NT2/D1 (cell line): Measurements from ENCODE around the gene SGK1.
A peak's percentile ranks its signal among the peaks of the same experiment; 100 is the strongest.

Experiments used
- DNase-seq: peaks from one replicate; pipeline ENCODE4 v3.0.0-alpha.2; 2011; ENCODE audit warnings: low read depth, low spot score
- H3K27me3 ChIP-seq: 2 replicates; pipeline ENCODE4 v1.6.0; 2011; ENCODE audit warnings: mild to moderate bottlenecking; ENCODE audit not compliant: insufficient read length, insufficient read depth
- H3K36me3 ChIP-seq: 2 replicates; pipeline ENCODE4 v1.6.1; 2011; ENCODE audit warnings: mild to moderate bottlenecking, low read length, mixed read lengths; ENCODE audit not compliant: insufficient read depth, insufficient read length
- H3K4me1 ChIP-seq: 2 replicates; pipeline ENCODE4 v1.5.1; 2011; ENCODE audit not compliant: insufficient read depth, insufficient read length
- H3K4me3 ChIP-seq: 2 replicates; pipeline ENCODE4 v1.5.1; 2011; ENCODE audit warnings: low read depth; ENCODE audit not compliant: insufficient read length
- H3K9ac ChIP-seq: 2 replicates; pipeline ENCODE4 v1.6.0; 2011; ENCODE audit warnings: low read depth; ENCODE audit not compliant: insufficient read length
- H3K9me3 ChIP-seq: 2 replicates; pipeline ENCODE4 v1.5.1; 2011; ENCODE audit warnings: mild to moderate bottlenecking, low read length; ENCODE audit not compliant: insufficient read depth
- SUZ12 ChIP-seq: IDR thresholded peaks from 2 replicates; pipeline ENCODE4 v1.6.1; 2011; ENCODE audit not compliant: insufficient read length, insufficient read depth; ENCODE audit errors: extremely low read depth
- YY1 ChIP-seq: IDR thresholded peaks from 2 replicates; pipeline ENCODE4 v1.6.1; 2011; ENCODE audit not compliant: insufficient read length, insufficient read depth
- ZNF274 ChIP-seq: IDR thresholded peaks from 2 replicates; pipeline ENCODE4 v1.6.1; 2011; ENCODE audit warnings: mild to moderate bottlenecking, low read depth, low read length

Gene SGK1

GRCh38 chr6:134173936-134174671, 143.8 kb downstream of the SGK1 start:
- H3K4me1 ChIP-seq = no peaks in the 10 kb centered on the region
- no peak for DNase-seq
- peak overlapping the region; percentile 64 for H3K4me3 ChIP-seq

GRCh38 chr6:134173366-134173725, 144.6 kb downstream of the SGK1 start:
- Histone ChIP-seq H3K27me3 (peaks cover 18% of the 10 kb centered on the region), H3K36me3 (peaks cover 52% of the 10 kb centered on the region), H3K9me3 (no peaks in the 10 kb centered on the region), H3K4me1 (no peaks in the 10 kb centered on the region), H3K9ac (no peak overlapping the region), H3K4me3 (no peak overlapping the region)
- TF ChIP-seq YY1 (no peak), SUZ12 (no peak), ZNF274 (no peak)
- no peak for DNase-seq

More at GRCh38 chr6:134173936-134174671, 143.8 kb downstream of the SGK1 start:
- peaks cover 46% of the 10 kb centered on the region for H3K36me3 ChIP-seq
- peak overlapping the region; percentile 73 for H3K9ac ChIP-seq
- no peaks in the 10 kb centered on the region for H3K9me3 ChIP-seq
- peaks cover 18% of the 10 kb centered on the region for H3K27me3 ChIP-seq
- TF ChIP-seq YY1 (no peak), SUZ12 (no peak), ZNF274 (no peak)

GRCh38 chr6:134172706-134173365, 145.1 kb downstream of the SGK1 start:
- peaks cover 14% of the 10 kb centered on the region for H3K27me3 ChIP-seq
- no peak overlapping the region for H3K9ac ChIP-seq
- no peaks in the 10 kb centered on the region for H3K4me1 ChIP-seq
- DNase-seq = no peak
- H3K4me3 ChIP-seq = no peak overlapping the region
- TF ChIP-seq SUZ12 (no peak), YY1 (no peak), ZNF274 (no peak)
- H3K36me3 ChIP-seq = peaks cover 56% of the 10 kb centered on the region
- H3K9me3 ChIP-seq = no peaks in the 10 kb centered on the region

- Histone ChIP-seq H3K27me3 (peaks cover 7% of the 10 kb centered on the region), H3K4me1 (no peaks in the 10 kb centered on the region), H3K36me3 (peaks cover 59% of the 10 kb centered on the region), H3K9me3 (no peaks in the 10 kb centered on the region), H3K9ac (no peak overlapping the region), H3K4me3 (no peak overlapping the region)
- TF ChIP-seq YY1 = no peak
- TF ChIP-seq ZNF274 = no peak
- TF ChIP-seq SUZ12 = no peak
- DNase-seq = no peak
Observed at GRCh38 chr6:134172020-134172705, 145.7 kb downstream of the SGK1 start.

GRCh38 chr6:134171517-134171916, 146.4 kb downstream of the SGK1 start:
- peaks cover 3% of the 10 kb centered on the region for H3K27me3 ChIP-seq
- DNase-seq = no peak
- H3K4me3 ChIP-seq = no peak overlapping the region
- no peaks in the 10 kb centered on the region for H3K4me1 ChIP-seq
- no peaks in the 10 kb centered on the region for H3K9me3 ChIP-seq
- peaks cover 59% of the 10 kb centered on the region for H3K36me3 ChIP-seq
- TF ChIP-seq SUZ12 (no peak), YY1 (no peak), ZNF274 (no peak)
- H3K9ac ChIP-seq = no peak overlapping the region

- no peak for DNase-seq
- H3K36me3 ChIP-seq = peaks cover 59% of the 10 kb centered on the region
- H3K4me1 ChIP-seq = no peaks in the 10 kb centered on the region
- H3K4me3 ChIP-seq = no peak overlapping the region
- TF ChIP-seq ZNF274 = no peak
- no peak for TF ChIP-seq YY1
- no peak for TF ChIP-seq SUZ12
- H3K27me3 ChIP-seq = no peaks in the 10 kb centered on the region
- no peaks in the 10 kb centered on the region for H3K9me3 ChIP-seq
- H3K9ac ChIP-seq = no peak overlapping the region
Observed at GRCh38 chr6:134170844-134171243, 147.1 kb downstream of the SGK1 start.
